ENCODE measurements around the gene AIFM2. TPM values are rescaled to one million over a fixed set of nuclear protein-coding genes. Genes with fewer than 3 reads are reported as not detected.
"Not testable (repeated sequence)": the region's sequence is repeated elsewhere in the genome, so short reads cannot be mapped to it uniquely, and the experiment has no call there.

AIFM2 gene
- total and polyA plus RNA-seq, 2 donors (not counting 3 experiments of a cell fraction or from before 2014, with no cell fraction given): 6.9 to 8.7 TPM

DNA sequence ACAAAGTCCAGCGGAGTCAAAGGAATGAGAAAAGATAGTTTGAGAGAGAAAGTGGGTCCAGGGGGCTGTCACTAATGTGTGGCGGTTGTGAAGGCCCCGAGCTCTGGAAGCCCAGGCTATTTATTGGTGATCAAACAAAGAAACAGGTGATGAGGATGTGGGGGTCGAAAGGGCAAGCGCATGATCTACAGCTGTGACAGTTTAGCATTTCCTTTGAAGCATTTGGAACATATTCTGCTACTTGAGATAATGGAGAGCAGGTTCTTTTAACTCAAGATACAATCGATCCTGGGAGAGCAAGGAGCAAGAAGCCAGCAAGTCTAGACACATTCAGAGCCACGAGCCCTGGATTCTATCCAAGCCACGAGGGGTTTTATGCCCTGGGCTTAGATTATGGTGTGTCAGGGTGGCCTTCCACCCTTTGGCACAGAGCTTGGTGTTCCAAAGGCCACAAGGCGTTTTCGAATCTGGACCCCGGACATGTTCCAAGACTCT lies 31.5 kb downstream of the AIFM2 start:
- H3K9me1 ChIP-seq (replicated peaks; ENCODE audit: control insufficient read depth, extremely low read depth, insufficient read depth, low read length); H4K20me1 ChIP-seq (replicated peaks; ENCODE audit: control insufficient read depth, extremely low read depth, insufficient read depth, low read length); H2AFZ ChIP-seq (ENCODE audit: low read depth, low read length); H3K9me3 ChIP-seq (replicated peaks; ENCODE audit: control insufficient read depth, insufficient read depth, low read length); POLR2A ChIA-PET; DNase-seq (ENCODE audit: low read depth, low spot score); H3K27ac ChIP-seq (ENCODE audit: insufficient read depth, low read depth, low read length); H3K79me2 ChIP-seq (ENCODE audit: control insufficient read depth, insufficient read depth, low read length); H3K9ac ChIP-seq (replicated peaks; ENCODE audit: extremely low read depth, insufficient read depth, low read length); dilution Hi-C loops (cut with MboI; ENCODE audit: extremely low pct_ligation_motif_present, low sequenced_read_pairs); H3K4me3 ChIP-seq (replicated peaks in 1 of 3; ENCODE audit: insufficient read depth in 1 of 3, low read depth in 1 of 3, low read length in 3 of 3); FAIRE-seq; BruUV-seq (replicated peaks); H3K36me3 ChIP-seq (ENCODE audit: control insufficient read depth in 2 of 2, extremely low read depth in 1 of 2, insufficient read depth in 2 of 2, low read length in 2 of 2); intact Hi-C loops (cut with micrococcal nuclease); H3K4me1 ChIP-seq (ENCODE audit: control insufficient read depth, extremely low read depth, insufficient read depth, low read length); H3K4me2 ChIP-seq (ENCODE audit: insufficient read depth, low read length): not testable (repeated sequence)
- peaks cover 2 to 14% of the 10 kb centered on the region in 2 experiments for H3K27me3 ChIP-seq (ENCODE audit: control insufficient read depth in 2 of 2, insufficient read depth in 2 of 2, low read length in 2 of 2)
- CTCF ChIA-PET: interaction anchor here (3.9 kb wide), 1 partner anchor 15 kb away, joined by 19 read pairs; no protein-coding TSS in a partner anchor

DNA sequence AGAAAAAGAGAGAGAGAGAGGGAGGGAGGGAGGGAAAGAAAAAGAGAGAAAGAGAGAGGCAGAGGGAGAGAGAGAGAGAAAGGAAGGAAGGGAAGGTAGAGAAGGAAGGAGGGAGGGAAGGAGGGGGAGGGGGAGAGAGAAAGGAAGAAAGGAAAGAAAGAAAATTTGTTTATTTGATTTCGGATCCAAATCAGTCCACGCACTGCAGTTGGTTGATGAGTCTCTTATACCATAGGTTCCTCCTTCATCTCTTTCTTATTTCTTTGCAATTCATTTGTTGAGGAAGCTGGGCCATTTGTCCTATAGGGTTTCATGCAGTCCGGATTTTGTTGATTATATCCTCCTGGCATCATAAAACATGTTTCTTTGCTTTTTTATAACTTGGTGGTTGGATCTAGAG lies 34.4 kb downstream of the AIFM2 start:
- Histone ChIP-seq H3K4me1 (ENCODE audit: control insufficient read depth, extremely low read depth, insufficient read depth, low read length) (no peaks in the 10 kb centered on the region), H3K9ac (replicated peaks; ENCODE audit: extremely low read depth, insufficient read depth, low read length) (no peak overlapping the region), H3K27ac (ENCODE audit: insufficient read depth, low read depth, low read length) (no peak overlapping the region), H2AFZ (ENCODE audit: low read depth, low read length) (no peak overlapping the region), H3K79me2 (ENCODE audit: control insufficient read depth, insufficient read depth, low read length) (no peaks in the 10 kb centered on the region), H3K9me3 (replicated peaks; ENCODE audit: control insufficient read depth, insufficient read depth, low read length) (no peaks in the 10 kb centered on the region), H3K4me2 (ENCODE audit: insufficient read depth, low read length) (no peak overlapping the region), H3K4me3 (replicated peaks in 1 of 3; ENCODE audit: insufficient read depth in 1 of 3, low read depth in 1 of 3, low read length in 3 of 3) (no peak overlapping the region), H3K9me1 (replicated peaks; ENCODE audit: control insufficient read depth, extremely low read depth, insufficient read depth, low read length) (no peaks in the 10 kb centered on the region), H4K20me1 (replicated peaks; ENCODE audit: control insufficient read depth, extremely low read depth, insufficient read depth, low read length) (no peaks in the 10 kb centered on the region), H3K27me3 (ENCODE audit: control insufficient read depth in 2 of 2, insufficient read depth in 2 of 2, low read length in 2 of 2) (peaks cover 4 to 29% of the 10 kb centered on the region in 2 experiments), H3K36me3 (ENCODE audit: control insufficient read depth in 2 of 2, extremely low read depth in 1 of 2, insufficient read depth in 2 of 2, low read length in 2 of 2) (no peaks in the 10 kb centered on the region)
- CTCF ChIA-PET: interaction anchor here (3.9 kb wide), 1 partner anchor 18 kb away, joined by 19 read pairs; no protein-coding TSS in a partner anchor
- no peak for TF ChIP-seq JUN (IDR thresholded peaks at IDR 0.05; ENCODE audit: borderline replicate concordance, insufficient read depth, insufficient read length, low read depth)
- no peak for TF ChIP-seq POLR2AphosphoS5 (IDR thresholded peaks at IDR 0.05; ENCODE audit: insufficient read depth, low read depth, low read length)
- TF ChIP-seq, protein P1, sequence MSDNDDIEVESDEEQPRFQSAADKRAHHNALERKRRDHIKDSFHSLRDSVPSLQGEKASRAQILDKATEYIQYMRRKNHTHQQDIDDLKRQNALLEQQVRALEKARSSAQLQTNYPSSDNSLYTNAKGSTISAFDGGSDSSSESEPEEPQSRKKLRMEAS (IDR thresholded peaks at IDR 0.05; ENCODE audit: insufficient read depth, insufficient read length): no peak
- no peak for TF ChIP-seq MYC (IDR thresholded peaks at IDR 0.05; ENCODE audit: low read depth, low read length)
- no peak for TF ChIP-seq FOS (IDR thresholded peaks at IDR 0.05; ENCODE audit: borderline replicate concordance, insufficient read depth, low read length)
- TF ChIP-seq, protein P2, sequence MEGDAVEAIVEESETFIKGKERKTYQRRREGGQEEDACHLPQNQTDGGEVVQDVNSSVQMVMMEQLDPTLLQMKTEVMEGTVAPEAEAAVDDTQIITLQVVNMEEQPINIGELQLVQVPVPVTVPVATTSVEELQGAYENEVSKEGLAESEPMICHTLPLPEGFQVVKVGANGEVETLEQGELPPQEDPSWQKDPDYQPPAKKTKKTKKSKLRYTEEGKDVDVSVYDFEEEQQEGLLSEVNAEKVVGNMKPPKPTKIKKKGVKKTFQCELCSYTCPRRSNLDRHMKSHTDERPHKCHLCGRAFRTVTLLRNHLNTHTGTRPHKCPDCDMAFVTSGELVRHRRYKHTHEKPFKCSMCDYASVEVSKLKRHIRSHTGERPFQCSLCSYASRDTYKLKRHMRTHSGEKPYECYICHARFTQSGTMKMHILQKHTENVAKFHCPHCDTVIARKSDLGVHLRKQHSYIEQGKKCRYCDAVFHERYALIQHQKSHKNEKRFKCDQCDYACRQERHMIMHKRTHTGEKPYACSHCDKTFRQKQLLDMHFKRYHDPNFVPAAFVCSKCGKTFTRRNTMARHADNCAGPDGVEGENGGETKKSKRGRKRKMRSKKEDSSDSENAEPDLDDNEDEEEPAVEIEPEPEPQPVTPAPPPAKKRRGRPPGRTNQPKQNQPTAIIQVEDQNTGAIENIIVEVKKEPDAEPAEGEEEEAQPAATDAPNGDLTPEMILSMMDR (IDR thresholded peaks at IDR 0.05; ENCODE audit: extremely low read depth in 1 of 2, insufficient read depth in 1 of 2, low read depth in 1 of 2, low read length in 2 of 2): no peak
- TF ChIP-seq GATA2 (IDR thresholded peaks at IDR 0.05; ENCODE audit: insufficient read depth, insufficient read length, low read depth, low read length): no peak
- TF ChIP-seq POLR2A (IDR thresholded peaks at IDR 0.05; ENCODE audit: low read depth, low read length): no peak
- no peak for TF ChIP-seq EZH2 (IDR thresholded peaks at IDR 0.05; ENCODE audit: borderline replicate concordance, low read depth, low read length, severe bottlenecking)
- POLR2A ChIA-PET: no interaction called here
- dilution Hi-C loops (cut with MboI; ENCODE audit: extremely low pct_ligation_motif_present, low sequenced_read_pairs) (no loop called here), intact Hi-C loops (cut with micrococcal nuclease) (no loop called here)
- no TSS peak for BruUV-seq (replicated peaks)
- FAIRE-seq (no peak), DNase-seq (ENCODE audit: low read depth, low spot score) (no peak)

Measured in endothelial cell of umbilical vein (primary cell).